HepG2 (cell line): ENCODE measurements around the gene LRR1. TPM values are rescaled to one million over a fixed set of nuclear protein-coding genes. Genes with fewer than 3 reads are reported as not detected.

Source experiments
- ATAD3A ChIP-seq: sonication (generic); formaldehyde crosslinking; IDR thresholded peaks from 2 replicates; pipeline ENCODE4 v1.4.0; 2020; ENCODE audit warnings: missing genetic modification reagents
- HMGXB4 ChIP-seq, 2 experiments: sonication (generic) in 1 of 2; formaldehyde crosslinking in 1 of 2; IDR thresholded peaks; 2 replicates each; pipeline versions ENCODE4 v1.4.0 to v1.6.1; 2018 to 2020; ENCODE audit warnings: missing genetic modification reagents in 2 of 2, borderline replicate concordance in 1 of 2, low read depth in 1 of 2, mild to moderate bottlenecking in 1 of 2, missing biosample characterization in 1 of 2
- MXD3 ChIP-seq: IDR thresholded peaks from 2 replicates; pipeline ENCODE4 v1.6.1; 2016; ENCODE audit warnings: mild to moderate bottlenecking, missing biosample characterization, missing genetic modification reagents
- NONO ChIP-seq, 2 experiments: fragments of 450-650 bp in 1 of 2; sonication (generic) in 1 of 2; formaldehyde crosslinking in 1 of 2; IDR thresholded peaks in 1 of 2; conservative IDR thresholded peaks in 1 of 2; 2 replicates each; pipeline versions ENCODE4 v1.6.1 to v1.8.0; 2017 to 2022; ENCODE audit warnings: mild to moderate bottlenecking in 1 of 2, missing genetic modification reagents in 1 of 2, moderate library complexity in 1 of 2
- NR0B2 ChIP-seq: sonication (generic); formaldehyde crosslinking; IDR thresholded peaks from 2 replicates; pipeline ENCODE4 v1.4.0; 2020; ENCODE audit warnings: mild to moderate bottlenecking, missing genetic modification reagents
- REST ChIP-seq, 2 experiments: IDR thresholded peaks; 2 replicates each; pipeline ENCODE4 v1.6.1; 2011 to 2012; ENCODE audit warnings: low read length in 2 of 2, borderline replicate concordance in 1 of 2, low read depth in 1 of 2, mild to moderate bottlenecking in 1 of 2, moderate library complexity in 1 of 2
- THAP8 ChIP-seq: sonication (generic); formaldehyde crosslinking; IDR thresholded peaks from 2 replicates; pipeline ENCODE4 v1.5.1; 2020; ENCODE audit warnings: missing genetic modification reagents, mild to moderate bottlenecking, borderline replicate concordance
- ZC3H13 ChIP-seq: sonication (generic); formaldehyde crosslinking; IDR thresholded peaks from 2 replicates; pipeline ENCODE4 v1.8.1; 2023; ENCODE audit warnings: mild to moderate bottlenecking, missing genetic modification reagents, moderate library complexity
- ZNF10 ChIP-seq: sonication (generic); formaldehyde crosslinking; IDR thresholded peaks from 2 replicates; pipeline ENCODE4 v1.4.0; 2020; ENCODE audit warnings: mild to moderate bottlenecking, low read depth, missing genetic modification reagents, borderline replicate concordance
- ZNF556 ChIP-seq: sonication (generic); formaldehyde crosslinking; IDR thresholded peaks from 2 replicates; pipeline ENCODE4 v1.4.0; 2020; ENCODE audit warnings: mild to moderate bottlenecking, missing genetic modification reagents, borderline replicate concordance
- ZNF687 ChIP-seq: sonication (generic); formaldehyde crosslinking; IDR thresholded peaks from 2 replicates; pipeline ENCODE4 v1.5.1; 2020; ENCODE audit warnings: mild to moderate bottlenecking, missing genetic modification reagents, moderate library complexity
- ZSCAN5A ChIP-seq: sonication (generic); formaldehyde crosslinking; IDR thresholded peaks from 2 replicates; pipeline ENCODE4 v1.8.0; 2022; ENCODE audit warnings: mild to moderate bottlenecking, missing genetic modification reagents, borderline replicate concordance
- polyA plus RNA-seq, 8 experiments: library from polyadenylated mRNA; depleted of rRNA in 3 of 8; stranded (reverse) in 7 of 8; unstranded in 1 of 8; fragments of >200 nt; fragmentation: Illumina TruSeq in 4 of 8; extraction: Trizol in 4 of 8; gene quantifications; 2 replicates each; pipeline versions ENCODE4 v1.2.1 to v1.2.3, GENCODE V29; 2011 to 2016; ENCODE audit warnings: low read depth in 4 of 8, missing spikeins in 1 of 8, mixed read lengths in 1 of 8; ENCODE audit not compliant: insufficient read depth in 1 of 8
- total RNA-seq, 5 experiments: library from RNA; depleted of rRNA; stranded (reverse); fragments of >200 nt; fragmentation: Illumina TruSeq; extraction: Trizol; gene quantifications; 2 replicates each; pipeline ENCODE4 v1.2.3, GENCODE V29; 2016; ENCODE audit warnings: low read depth in 1 of 5

LRR1 gene
- total and polyA plus RNA-seq, 2 of the 13 experiments (the other 11 are each of a cell fraction or from before 2014, with no cell fraction given), result 7.0 to 36.2 TPM

- TF ChIP-seq HMGXB4 (CRISPR knock-in tag; IDR thresholded peaks at IDR 0.05; ENCODE audit: borderline replicate concordance in 1 of 2, low read depth in 1 of 2) (peak; percentile 91 to 99), ZNF10 (CRISPR knock-in tag) (no peak), NONO (IDR thresholded peaks at IDR 0.05) (no peak), NONO (CRISPR knock-in tag; conservative IDR thresholded peaks at IDR 0.05) (no peak; the same call in none of the 2 replicates), ZSCAN5A (CRISPR knock-in tag) (peak; percentile 46; the same call in 1 of the 2 replicates), NR0B2 (CRISPR knock-in tag) (no peak), THAP8 (no peak), ZNF556 (CRISPR knock-in tag) (peak; percentile 74; the same call in 1 of the 2 replicates), ZC3H13 (CRISPR knock-in tag) (peak; percentile 62; the same call in 1 of the 2 replicates), REST (IDR thresholded peaks at IDR 0.05; ENCODE audit: borderline replicate concordance in 1 of 2, low read depth in 1 of 2, low read length in 2 of 2) (no peak), ZNF687 (CRISPR knock-in tag) (peak; percentile 80), ATAD3A (CRISPR knock-in tag) (no peak), MXD3 (CRISPR knock-in tag) (peak; percentile 50)
These were observed 12.7 kb upstream of the LRR1 start, which contains the start of gene RPS29 (continued) for GRCh38 chr14:49585803-49586672.
